Hematopoietic multipotent progenitor cell treated with erythropoietin and hydrocortisone succinate and interleukin-3 and kit ligand, for 15 days (in vitro differentiated cells): Measurements from ENCODE around the gene INCA1.
A peak's percentile ranks its signal among the peaks of the same experiment; 100 is the strongest.

Experiments used
- DNase-seq: peaks from one replicate; pipeline ENCODE4 v3.0.0-alpha.2; 2015; ENCODE audit warnings: low spot score

Gene INCA1

GRCh38 chr17:4971826-4972225 is 25.5 kb downstream of the INCA1 start:
- DNase-seq: no peak

- no peak for DNase-seq
These were observed 27.0 kb downstream of the INCA1 start for GRCh38 chr17:4970273-4970672.

- no peak for DNase-seq
These were observed 27.7 kb downstream of the INCA1 start for GRCh38 chr17:4969551-4970173.

DNA sequence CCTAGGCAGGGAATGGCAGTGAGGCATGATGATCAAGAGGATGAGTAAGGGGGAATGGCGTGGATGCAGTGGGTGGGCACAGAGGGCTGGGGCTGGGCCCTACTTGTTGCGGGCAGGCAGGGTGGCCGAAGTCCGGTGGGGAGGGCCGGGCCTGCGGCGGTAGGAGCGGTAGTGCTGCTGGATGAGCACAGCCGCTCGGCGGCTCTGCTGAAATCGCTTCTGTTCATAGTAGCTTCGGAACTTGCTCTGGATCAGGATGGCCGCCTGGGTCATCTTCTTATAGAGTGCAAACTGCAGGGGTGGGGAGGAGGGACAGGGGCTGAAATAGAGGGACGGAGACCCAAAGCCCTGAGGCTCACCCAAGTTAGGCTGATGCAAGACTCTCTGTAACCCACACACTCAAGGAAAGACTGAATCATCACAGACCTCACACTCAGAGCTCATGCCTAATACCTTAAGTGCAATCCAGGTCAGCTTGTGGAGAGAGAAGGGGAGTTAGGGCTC is 28.2 kb downstream of the INCA1 start:
- DNase-seq: no peak

DNA sequence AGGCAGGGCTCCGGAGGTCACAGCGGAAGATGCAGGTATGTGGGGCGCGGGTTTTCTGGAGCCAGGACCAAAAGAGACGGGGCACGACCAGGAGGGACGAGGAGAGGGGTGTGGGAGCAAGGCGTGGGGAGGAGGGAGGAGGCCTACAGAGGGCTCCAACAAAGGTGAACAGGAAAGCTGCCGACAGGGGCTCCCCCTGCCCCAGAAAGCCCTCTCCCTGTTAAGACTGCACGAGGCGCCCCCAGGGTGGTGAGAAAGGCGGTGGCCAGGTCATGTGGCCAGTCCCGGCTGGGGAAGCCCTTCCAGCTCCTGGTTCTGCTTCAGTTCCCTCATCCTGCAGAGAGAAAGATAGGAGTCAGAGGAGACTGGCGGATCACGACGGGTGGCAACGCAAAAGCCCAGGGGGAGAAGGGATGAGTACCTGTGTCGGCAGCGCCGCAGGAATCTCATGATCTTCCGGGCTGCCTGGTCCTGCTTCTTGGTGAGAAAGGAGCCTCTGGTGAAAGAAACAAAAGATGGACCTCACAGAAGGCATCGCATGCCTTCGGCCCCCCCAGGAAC is 28.8 kb downstream of the INCA1 start:
- DNase-seq: no peak

- DNase-seq: peak; percentile 97
These were observed 29.5 kb downstream of the INCA1 start, which contains the start of gene SPAG7 for GRCh38 chr17:4967539-4968485. SPAG7 (minus strand) TSS chr17:4967817; CDS start chr17:4967804, 13 bp downstream.

GRCh38 chr17:4966844-4967538 is 30.3 kb downstream of the INCA1 start:
- DNase-seq: peak; percentile 97

GRCh38 chr17:4965311-4965986 is 31.9 kb downstream of the INCA1 start:
- no peak for DNase-seq

GRCh38 chr17:4960279-4960922 is 36.9 kb downstream of the INCA1 start:
- no peak for DNase-seq

DNA sequence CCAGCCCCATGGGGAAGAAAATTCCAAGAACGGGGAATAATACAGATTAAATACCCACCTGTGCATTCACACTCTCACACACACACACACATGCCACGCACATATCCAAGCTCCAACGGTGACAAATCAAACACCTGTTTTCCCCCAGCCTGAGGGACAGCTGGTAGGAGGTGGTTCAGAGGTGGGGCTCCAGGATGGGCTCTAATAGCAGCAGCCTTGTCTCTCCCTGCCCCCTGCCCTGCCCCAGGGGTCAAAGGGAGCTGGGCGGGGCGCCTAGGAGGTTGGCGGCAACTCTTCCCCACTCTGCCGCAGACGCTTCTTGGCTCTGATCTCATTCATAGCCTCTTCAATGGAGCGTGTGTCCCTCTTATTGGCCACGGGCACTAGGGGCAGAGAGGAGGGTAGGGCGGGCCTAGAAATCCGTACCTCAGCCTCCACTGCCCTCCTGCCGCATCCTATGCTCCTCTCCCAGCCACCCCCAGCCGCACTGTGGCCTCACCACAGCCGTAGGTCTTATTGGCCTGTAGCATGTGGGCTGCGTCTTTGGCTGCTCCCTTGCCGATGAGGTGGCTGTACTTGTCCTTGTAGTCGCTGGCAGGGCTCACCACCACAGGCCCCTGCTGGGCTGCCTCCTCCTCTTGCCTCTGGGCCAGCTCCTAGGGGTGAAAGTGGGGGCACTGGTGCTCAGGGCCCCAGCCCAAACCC is 37.9 kb downstream of the INCA1 start:
- DNase-seq: no peak

DNA sequence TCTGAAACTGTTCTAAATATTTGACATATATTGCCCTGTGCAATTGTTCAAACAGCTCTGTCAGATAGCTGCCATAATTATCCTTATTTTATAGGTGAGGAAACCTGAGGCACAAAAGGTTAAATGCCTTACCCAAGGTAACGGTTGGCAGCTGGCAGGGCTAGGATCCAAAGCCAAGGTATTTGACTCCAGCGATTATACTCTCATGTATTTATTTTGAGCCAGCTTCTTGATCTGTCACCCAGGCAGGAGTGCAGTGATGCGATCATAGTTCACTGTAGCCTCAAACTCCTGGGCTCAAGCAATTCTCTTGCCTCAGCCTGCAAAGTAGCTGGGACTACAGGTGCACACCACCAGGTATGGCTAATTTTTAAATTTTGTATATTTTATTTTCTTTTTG is 39.2 kb downstream of the INCA1 start:
- DNase-seq: no peak

DNA sequence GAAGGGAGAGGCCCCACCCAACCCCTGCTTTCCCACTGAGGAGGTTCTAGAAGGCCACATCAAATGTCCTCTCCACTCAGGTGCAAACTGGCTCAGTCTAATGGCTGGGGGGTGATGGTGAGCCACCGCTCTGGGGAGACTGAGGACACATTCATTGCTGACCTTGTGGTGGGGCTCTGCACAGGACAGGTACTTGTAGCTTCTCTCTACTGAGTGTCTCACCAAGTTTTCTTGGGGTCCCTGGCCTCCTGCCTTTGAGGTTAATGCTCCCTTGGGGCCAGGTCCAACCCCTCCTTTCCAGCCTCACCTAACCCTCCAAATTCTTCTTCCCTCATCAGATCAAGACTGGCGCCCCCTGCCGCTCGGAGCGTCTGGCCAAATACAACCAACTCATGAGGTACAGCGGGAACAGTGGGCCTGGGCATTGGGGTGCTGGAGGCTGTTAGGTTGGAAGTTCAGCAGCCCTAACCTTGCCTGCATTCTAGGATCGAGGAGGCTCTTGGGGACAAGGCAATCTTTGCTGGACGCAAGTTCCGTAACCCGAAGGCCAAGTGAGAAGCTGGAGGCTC is 40.7 kb downstream of the INCA1 start:
- DNase-seq: peak; percentile 69

DNA sequence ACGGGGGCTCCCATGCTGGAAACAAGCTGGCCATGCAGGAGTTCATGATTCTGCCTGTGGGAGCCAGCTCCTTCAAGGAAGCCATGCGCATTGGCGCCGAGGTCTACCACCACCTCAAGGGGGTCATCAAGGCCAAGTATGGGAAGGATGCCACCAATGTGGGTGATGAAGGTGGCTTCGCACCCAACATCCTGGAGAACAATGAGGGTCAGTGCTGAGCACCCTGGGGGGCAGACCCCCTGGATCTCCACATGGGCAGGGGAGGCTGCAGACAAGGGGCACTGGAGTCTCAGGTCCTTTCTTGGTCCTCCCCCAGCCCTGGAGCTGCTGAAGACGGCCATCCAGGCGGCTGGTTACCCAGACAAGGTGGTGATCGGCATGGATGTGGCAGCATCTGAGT is 42.2 kb downstream of the INCA1 start:
- no peak for DNase-seq

DNA sequence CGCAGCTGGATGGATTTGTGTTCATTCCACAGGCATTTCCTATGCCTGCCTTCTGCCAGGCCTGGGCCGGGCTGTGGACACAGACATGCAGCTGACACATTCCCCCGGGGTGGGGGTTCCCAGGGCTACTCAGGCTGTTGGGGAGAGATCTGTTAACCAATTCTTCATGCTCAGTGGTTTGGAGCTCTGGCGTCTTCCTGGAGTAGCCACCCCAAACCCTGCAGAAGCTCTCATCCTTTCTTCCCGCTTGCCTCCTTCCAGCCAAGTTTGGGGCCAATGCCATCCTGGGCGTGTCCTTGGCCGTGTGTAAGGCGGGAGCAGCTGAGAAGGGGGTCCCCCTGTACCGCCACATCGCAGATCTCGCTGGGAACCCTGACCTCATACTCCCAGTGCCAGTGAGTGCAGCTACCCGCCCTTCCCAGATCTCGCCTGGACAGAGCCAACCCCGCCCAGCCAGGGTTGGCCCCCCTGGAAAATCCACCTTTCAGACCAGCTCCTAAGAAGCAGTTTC is 43.8 kb downstream of the INCA1 start:
- no peak for DNase-seq

GRCh38 chr17:4951486-4951885 is 45.8 kb downstream of the INCA1 start:
- DNase-seq: no peak

- no peak for DNase-seq
These were observed 46.5 kb downstream of the INCA1 start, which contains the start of gene ENO3 for GRCh38 chr17:4950746-4951204. ENO3 (plus strand) TSS chr17:4951119; CDS start chr17:4951830, 711 bp downstream.

GRCh38 chr17:4950075-4950745 is 47.1 kb downstream of the INCA1 start:
- peak; percentile 52 for DNase-seq

DNA sequence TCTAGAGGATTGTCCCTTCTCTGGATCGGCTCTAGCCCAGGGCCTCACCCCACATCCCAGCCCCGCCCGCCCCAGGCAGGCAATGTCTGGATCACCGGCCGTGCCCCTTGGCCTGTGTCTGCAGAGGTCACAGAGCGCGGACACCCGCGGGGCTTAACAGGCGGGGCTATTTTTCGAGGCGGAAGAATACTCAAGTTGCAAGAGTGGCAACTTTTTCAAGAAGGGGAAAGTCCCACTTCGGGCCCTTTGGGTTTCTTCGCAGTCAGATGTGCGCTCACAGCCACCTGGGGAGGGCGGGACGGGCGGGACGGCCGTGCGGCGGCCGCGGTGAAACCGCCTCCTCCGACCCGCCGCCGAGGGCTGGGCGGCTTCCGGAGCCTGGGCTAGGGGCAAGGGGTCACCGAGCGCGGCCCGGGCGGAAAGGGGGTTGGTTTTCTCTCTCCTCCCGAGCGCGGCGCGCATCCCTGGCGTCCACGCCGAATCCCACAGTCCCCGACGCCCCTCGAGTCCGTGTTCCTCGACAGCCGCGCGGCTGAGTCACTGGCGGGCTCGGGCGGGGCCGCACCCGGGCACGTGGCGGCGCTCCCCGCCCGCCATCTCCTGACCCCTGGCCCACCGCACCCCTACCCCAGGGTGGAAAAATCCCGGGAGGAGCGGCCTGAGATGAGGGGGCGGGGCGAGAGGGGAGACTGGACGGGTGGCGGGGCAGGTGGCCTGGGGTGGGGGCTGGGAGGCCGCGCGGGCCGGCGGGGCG is 47.8 kb downstream of the INCA1 start:
- peak; percentile 58 for DNase-seq
